HG03432 (cell line): ENCODE measurements around the gene KCNJ5.

Source experiments
- ATAC-seq: cut with Tn5 transposase; IDR thresholded peaks from one replicate; pipeline ENCODE4 v1.9.1; 2021; ENCODE audit warnings: mild to moderate bottlenecking, moderate library complexity; ENCODE audit not compliant: unreplicated experiment

The KCNJ5 gene

GRCh38 chr11:128927683-128928336 lies 36.7 kb downstream of the KCNJ5 start:
- ATAC-seq: no peak

- peak; percentile 99 for ATAC-seq
Observed at GRCh38 chr11:128928400-128928799, 37.2 kb downstream of the KCNJ5 start.

- no peak for ATAC-seq
Observed at GRCh38 chr11:128929468-128929867, 38.3 kb downstream of the KCNJ5 start.

DNA sequence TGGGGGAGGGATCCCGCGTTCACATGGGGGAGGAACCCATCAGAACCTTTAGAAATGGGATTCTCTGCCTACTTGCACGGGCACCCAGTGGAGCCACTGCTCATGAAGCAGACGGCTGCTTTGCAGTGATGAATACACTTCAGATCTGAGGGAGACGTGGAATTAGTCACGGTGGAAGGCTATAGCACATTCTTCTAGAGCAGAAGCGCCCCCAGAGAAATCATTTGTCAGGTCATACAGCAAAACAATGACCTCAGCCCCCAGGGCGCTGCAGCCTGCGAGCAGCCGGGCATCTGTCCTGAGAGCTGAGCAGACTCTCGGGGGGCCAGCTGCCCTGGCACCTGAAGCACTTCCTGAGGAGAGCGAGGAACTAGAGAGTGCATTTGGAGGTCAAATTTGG lies 38.8 kb downstream of the KCNJ5 start:
- ATAC-seq: no peak

- no peak for ATAC-seq
Observed at GRCh38 chr11:128931066-128931465, 39.9 kb downstream of the KCNJ5 start.

DNA sequence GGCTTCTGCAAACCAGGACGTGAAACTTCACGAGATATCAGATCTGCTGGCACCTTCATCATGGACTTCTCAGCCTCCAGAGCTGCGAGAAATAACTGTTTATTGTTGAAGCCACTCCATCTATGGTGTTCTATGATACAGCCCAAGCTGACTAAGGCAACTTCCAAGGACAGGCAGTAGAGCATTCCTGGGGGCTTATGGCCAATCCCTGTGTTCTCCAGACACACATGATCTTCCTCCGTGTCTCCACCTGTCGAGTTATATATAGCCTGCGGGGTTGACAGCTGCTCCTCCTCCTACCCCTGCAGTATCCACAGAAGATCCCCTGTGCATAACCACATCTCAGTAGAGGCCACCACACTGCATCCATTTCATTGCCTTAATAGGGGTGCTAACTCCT lies 40.5 kb downstream of the KCNJ5 start:
- ATAC-seq: no peak

- ATAC-seq: no peak
Observed at GRCh38 chr11:128933481-128934178, 42.5 kb downstream of the KCNJ5 start.

GRCh38 chr11:128934351-128934750 lies 43.2 kb downstream of the KCNJ5 start:
- no peak for ATAC-seq

DNA sequence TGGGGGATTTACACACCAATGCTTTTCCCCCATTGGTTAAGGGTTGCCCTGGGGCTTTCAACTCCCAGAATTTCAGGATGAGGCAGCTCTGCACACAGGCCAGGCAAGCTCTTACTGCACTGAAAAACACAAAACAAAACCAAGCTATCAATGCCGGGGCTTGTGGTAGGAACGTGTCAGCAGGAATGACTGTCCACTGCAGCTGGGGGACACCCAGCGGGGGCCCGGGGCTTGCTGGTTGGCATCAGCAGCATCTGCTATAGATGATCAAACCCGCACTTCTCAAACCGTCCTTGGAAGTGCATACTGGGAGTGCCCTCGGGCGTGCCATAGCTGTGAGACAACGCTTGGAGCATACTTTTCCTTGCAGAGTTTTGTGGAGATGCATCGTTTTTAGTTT lies 43.8 kb downstream of the KCNJ5 start:
- ATAC-seq: no peak

- ATAC-seq: no peak
Observed at GRCh38 chr11:128936606-128937251, 45.6 kb downstream of the KCNJ5 start.

DNA sequence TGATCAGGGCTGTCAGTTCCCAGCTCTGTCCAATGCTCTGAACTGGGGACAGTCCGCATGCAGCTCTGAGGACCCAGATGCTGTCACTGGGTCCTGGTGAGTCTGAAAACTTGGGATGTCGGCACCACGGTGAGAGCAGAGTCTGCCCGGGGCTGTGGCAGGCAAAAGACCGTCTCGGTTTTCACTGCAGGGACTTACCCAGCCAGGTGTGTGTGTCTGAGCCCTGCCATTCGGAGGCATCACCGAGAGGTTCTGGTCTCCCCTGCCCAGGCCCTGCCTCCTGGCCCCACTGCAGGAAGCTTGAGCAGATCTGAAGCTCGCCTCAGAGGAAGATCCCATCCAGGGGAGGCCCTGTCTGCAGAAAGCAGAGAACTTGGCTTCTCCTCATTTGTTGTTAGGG lies 46.3 kb downstream of the KCNJ5 start:
- ATAC-seq: no peak

- no peak for ATAC-seq
Observed at GRCh38 chr11:128938156-128938885, 47.2 kb downstream of the KCNJ5 start.

DNA sequence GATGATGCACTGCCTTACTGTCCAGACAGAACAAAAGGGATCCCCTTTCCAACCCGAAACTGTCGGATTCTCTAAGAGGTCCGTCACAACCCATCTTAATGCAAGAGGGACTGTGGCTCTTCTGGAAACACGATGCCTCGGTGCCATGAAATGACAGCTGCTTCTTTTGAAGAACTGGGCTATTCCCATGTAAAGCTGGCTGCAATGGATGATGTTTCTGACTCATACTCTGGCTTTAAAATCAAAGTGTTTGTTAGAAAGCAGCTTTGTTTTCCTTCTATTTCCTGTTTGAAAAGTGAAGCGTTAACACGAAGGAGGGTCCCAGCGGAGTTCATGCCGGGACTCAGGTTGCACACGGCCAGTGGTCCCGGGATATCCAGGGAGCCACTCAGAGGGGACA lies 48.4 kb downstream of the KCNJ5 start:
- ATAC-seq: no peak

DNA sequence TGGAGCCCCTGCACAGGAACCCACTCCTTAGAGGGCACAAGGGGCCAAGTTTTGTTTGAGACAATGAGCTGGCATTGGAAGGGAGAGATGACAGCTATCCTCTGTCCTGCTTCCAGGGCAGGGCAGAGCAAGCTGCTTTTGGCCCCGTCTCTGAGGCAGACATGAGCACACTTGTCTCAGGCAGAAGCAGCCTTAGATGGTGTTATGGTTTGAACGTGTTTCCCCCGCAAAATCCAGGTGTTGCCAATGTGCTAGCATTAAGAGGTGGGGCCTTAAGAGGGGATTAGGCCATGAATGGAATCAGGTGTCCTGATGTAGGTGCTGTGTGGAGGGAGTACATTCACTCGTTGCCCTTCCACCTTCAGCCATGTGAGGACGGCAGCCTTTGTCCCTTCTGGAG lies 49.0 kb downstream of the KCNJ5 start:
- no peak for ATAC-seq

DNA sequence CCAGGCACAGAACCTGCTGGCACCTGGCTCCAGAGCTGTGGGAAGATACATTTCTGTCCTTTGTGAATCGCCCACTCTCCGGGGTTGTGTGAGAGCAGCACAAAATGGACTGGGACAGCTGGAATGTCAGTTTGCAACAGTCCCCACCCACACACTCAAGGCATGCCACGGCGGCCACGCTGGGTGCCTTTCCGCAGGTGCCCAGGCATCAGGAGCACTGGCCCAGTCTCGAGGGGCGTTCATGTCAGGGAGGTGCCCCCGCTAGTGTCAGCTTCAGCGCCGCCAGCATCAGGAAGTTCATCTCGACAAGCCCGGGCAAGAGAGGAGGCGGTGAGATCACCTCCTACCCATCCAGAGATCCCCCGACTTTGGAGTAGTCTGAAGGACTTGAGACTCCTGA lies 49.4 kb downstream of the KCNJ5 start:
- no peak for ATAC-seq

- ATAC-seq: no peak
Observed at GRCh38 chr11:128941110-128941509, 50.0 kb downstream of the KCNJ5 start.

GRCh38 chr11:128941573-128942271 lies 50.6 kb downstream of the KCNJ5 start:
- no peak for ATAC-seq

GRCh38 chr11:128942272-128942612 lies 51.1 kb downstream of the KCNJ5 start:
- no peak for ATAC-seq

DNA sequence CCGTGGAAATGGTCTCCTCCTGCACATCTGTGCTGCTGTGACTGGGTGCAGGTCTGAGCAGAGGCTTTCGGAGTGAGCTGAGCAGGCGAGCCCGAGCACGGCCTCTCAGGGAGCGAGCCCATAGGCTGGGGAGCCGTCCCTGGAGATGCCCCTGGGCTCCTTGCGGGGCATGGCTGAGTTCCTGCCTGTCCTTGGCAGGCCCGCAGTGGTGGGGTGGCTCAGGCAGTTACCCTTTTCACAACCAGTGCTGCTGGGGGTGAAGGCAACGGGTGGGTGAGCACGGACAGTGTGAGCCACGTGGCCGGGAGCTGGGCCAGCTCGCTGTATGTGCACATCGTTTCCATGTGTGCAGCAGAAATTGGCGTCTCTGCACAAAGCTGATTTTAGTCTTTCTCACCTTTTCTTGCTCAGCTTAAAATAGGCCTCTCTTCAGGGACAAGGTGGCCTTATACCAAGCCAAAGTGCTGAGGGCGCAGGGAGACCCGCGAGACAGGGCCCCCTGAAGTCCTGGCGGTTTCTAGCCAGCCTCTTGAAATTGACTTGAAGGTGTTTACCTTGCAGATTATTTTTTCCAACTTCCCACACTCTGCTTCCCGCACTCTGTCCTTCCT lies 51.8 kb downstream of the KCNJ5 start, which contains the start of gene TP53AIP1:
Gene TP53AIP1, minus strand, starts transcription at position 55 of the 611 bp plus-strand sequence. CDS start 5,053 bp downstream, outside the sequence.
- no peak for ATAC-seq

DNA sequence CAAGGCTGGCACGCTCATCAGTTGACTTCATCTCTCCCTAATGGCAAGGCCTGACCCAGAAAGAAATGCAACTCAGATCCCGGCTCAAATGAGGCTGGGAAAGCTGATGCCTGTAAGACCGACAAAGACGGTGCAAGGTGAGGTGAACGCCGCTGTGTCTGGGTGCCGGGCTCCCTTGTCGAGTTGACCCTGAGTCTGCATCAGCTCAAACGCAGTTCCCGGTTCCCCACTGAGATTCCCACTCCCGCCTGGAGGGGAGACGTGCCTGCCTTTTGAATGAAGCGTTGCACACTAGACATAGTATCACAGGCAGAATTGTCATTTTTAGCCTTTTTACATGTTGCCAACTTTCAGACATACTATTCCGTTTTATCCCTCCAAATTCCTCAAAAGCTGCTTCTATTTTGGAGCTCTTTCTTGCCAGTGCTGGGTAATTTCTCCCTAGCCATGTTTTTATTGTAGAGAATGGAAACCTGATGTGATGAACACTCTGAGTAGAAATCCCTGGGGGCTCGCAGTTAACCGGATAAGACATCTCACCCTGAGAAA lies 52.3 kb downstream of the KCNJ5 start:
- no peak for ATAC-seq
